Fibroblast of villous mesenchyme (primary cell): ENCODE data around the gene VAMP1. TPM values are rescaled to one million over a fixed set of nuclear protein-coding genes. Genes with fewer than 3 reads are reported as not detected.

Experiments
- DNase-seq: peaks from one replicate; pipeline ENCODE4 v3.0.0-alpha.2; 2010; ENCODE audit warnings: low read depth
- H3K4me3 ChIP-seq: 2 replicates; pipeline ENCODE4 v1.5.1; 2011; ENCODE audit warnings: low read depth, mild to moderate bottlenecking, low read length
- CTCF ChIP-seq: IDR thresholded peaks from 2 replicates; pipeline ENCODE4 v1.5.1; 2012; ENCODE audit warnings: low read depth, mild to moderate bottlenecking, low read length; ENCODE audit not compliant: insufficient read depth
- total RNA-seq: library from RNA; depleted of rRNA; stranded (reverse); fragments of >200 nt; gene quantifications from 2 replicates; pipeline ENCODE4 v1.2.3, GENCODE V29; 2012

The VAMP1 gene
- total RNA-seq, 1 donor: 13.4 TPM

- H3K4me3 ChIP-seq: no peak overlapping the region
- no peak for DNase-seq
These were observed 8.9 kb downstream of the VAMP1 start for GRCh38 chr12:6461401-6462233.

GRCh38 chr12:6460751-6461371 lies 9.6 kb downstream of the VAMP1 start:
- DNase-seq: no peak
- no peak for TF ChIP-seq CTCF
- no peak overlapping the region for H3K4me3 ChIP-seq

More at GRCh38 chr12:6461401-6462233, 8.9 kb downstream of the VAMP1 start:
- no peak for TF ChIP-seq CTCF

- no peak for DNase-seq
- TF ChIP-seq CTCF: no peak
- H3K4me3 ChIP-seq: no peak overlapping the region
These were observed 11.5 kb downstream of the VAMP1 start for GRCh38 chr12:6459004-6459337.

- DNase-seq: no peak
- no peak for TF ChIP-seq CTCF
- H3K4me3 ChIP-seq: no peak overlapping the region
These were observed 12.0 kb downstream of the VAMP1 start for GRCh38 chr12:6458281-6459003.

- DNase-seq: no peak
- TF ChIP-seq CTCF: no peak
- no peak overlapping the region for H3K4me3 ChIP-seq
These were observed 13.1 kb downstream of the VAMP1 start for GRCh38 chr12:6457220-6457945.

- TF ChIP-seq CTCF: no peak
These were observed 17.4 kb downstream of the VAMP1 start for GRCh38 chr12:6452944-6453630.

More at GRCh38 chr12:6452944-6453630, 17.4 kb downstream of the VAMP1 start:
- no peak for DNase-seq
- H3K4me3 ChIP-seq: peak overlapping the region; percentile 81
